Measurements from ENCODE around the gene SLC39A6.

The SLC39A6 gene

GRCh38 chr18:36114251-36114650 lies 14.9 kb downstream of the SLC39A6 start:
- no peaks in the 10 kb centered on the region for H3K4me1 ChIP-seq (ENCODE audit: control insufficient read depth, insufficient read depth, low read length)
- H3K9ac ChIP-seq (ENCODE audit: low read depth, low read length): no peak overlapping the region
- H3K4me3 ChIP-seq (ENCODE audit: low read depth, low read length): no peak overlapping the region
- H3K27me3 ChIP-seq (ENCODE audit: control insufficient read depth, insufficient read depth, low read length): no peaks in the 10 kb centered on the region
- peaks cover 3% of the 10 kb centered on the region for H3K36me3 ChIP-seq (ENCODE audit: control insufficient read depth, insufficient read depth, low read length)
- H3K9me3 ChIP-seq (ENCODE audit: control insufficient read depth, insufficient read depth, low read length): no peaks in the 10 kb centered on the region

GRCh38 chr18:36112302-36112701 lies 16.8 kb downstream of the SLC39A6 start:
- Histone ChIP-seq H3K4me3 (ENCODE audit: low read depth, low read length) (no peak overlapping the region), H3K27me3 (ENCODE audit: control insufficient read depth, insufficient read depth, low read length) (no peaks in the 10 kb centered on the region), H3K9me3 (ENCODE audit: control insufficient read depth, insufficient read depth, low read length) (no peaks in the 10 kb centered on the region), H3K4me1 (ENCODE audit: control insufficient read depth, insufficient read depth, low read length) (no peaks in the 10 kb centered on the region), H3K9ac (ENCODE audit: low read depth, low read length) (no peak overlapping the region), H3K36me3 (ENCODE audit: control insufficient read depth, insufficient read depth, low read length) (peaks cover 3% of the 10 kb centered on the region)

DNA sequence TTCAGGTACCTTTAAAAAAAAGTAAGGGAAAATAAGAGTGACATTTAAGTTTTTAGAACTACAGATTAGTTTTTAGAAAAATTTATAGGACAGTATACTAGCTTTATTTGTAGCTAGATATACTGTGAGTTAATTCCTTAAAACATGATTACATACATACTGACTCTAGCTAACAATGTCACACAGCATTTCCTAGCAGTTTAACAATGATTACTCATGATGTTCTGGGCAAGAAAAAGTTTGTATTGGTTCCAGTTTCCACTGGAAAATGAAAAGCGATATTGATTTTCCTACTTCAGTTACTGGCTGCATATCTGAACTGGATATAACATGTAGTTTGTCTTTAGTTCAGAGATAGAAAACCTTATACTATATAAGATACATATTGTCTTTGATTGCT lies 19.4 kb downstream of the SLC39A6 start:
- no peaks in the 10 kb centered on the region for H3K9me3 ChIP-seq (ENCODE audit: control insufficient read depth, insufficient read depth, low read length)
- no peaks in the 10 kb centered on the region for H3K27me3 ChIP-seq (ENCODE audit: control insufficient read depth, insufficient read depth, low read length)
- no peak overlapping the region for H3K9ac ChIP-seq (ENCODE audit: low read depth, low read length)
- no peak overlapping the region for H3K4me3 ChIP-seq (ENCODE audit: low read depth, low read length)
- no peaks in the 10 kb centered on the region for H3K4me1 ChIP-seq (ENCODE audit: control insufficient read depth, insufficient read depth, low read length)
- peaks cover 3% of the 10 kb centered on the region for H3K36me3 ChIP-seq (ENCODE audit: control insufficient read depth, insufficient read depth, low read length)

GRCh38 chr18:36108601-36109000 lies 20.5 kb downstream of the SLC39A6 start:
- H3K27me3 ChIP-seq (ENCODE audit: control insufficient read depth, insufficient read depth, low read length): no peaks in the 10 kb centered on the region

DNA sequence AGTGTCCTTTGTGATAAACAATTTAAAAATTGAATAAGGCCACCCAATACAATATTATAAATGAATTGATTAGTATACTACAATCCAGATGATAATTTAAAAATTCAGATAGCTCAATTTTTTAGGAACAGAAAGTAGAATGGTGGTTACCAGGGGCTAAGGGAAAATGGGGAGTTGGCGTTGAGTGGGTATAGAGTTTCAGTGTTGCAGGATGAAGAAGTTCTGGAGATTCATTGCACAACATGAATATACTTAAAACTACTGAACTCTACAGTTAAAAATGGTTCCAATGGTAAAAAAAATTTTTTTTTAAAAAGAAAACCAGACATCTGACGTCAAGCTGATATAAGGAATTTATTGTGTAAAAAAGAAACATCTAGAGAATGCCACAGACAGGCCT lies 20.9 kb downstream of the SLC39A6 start:
- H3K36me3 ChIP-seq (ENCODE audit: control insufficient read depth, insufficient read depth, low read length): peaks cover 3% of the 10 kb centered on the region

More at GRCh38 chr18:36108601-36109000, 20.5 kb downstream of the SLC39A6 start:
- H3K4me3 ChIP-seq (ENCODE audit: low read depth, low read length): no peak overlapping the region
- no peaks in the 10 kb centered on the region for H3K4me1 ChIP-seq (ENCODE audit: control insufficient read depth, insufficient read depth, low read length)
- H3K9ac ChIP-seq (ENCODE audit: low read depth, low read length): no peak overlapping the region
- H3K36me3 ChIP-seq (ENCODE audit: control insufficient read depth, insufficient read depth, low read length): peaks cover 3% of the 10 kb centered on the region
- H3K9me3 ChIP-seq (ENCODE audit: control insufficient read depth, insufficient read depth, low read length): no peaks in the 10 kb centered on the region

DNA sequence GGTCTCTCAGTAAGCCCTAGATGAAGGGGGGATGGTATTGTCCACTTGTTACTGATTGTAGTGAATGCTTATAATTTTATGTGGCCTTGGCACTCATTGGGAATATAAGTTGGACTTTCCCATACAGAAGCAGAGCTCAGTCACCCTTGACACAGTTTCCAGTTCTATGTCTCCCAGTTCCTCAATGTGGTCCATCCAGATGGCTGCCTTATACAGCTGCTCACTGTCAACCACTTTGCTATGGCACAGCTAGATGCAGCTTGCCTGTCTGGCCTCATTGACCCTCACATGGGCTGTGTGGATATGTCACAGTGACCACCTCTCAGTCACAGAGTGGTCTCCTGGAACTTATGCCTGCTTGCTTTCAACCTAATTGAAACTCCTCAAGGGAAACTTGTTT lies 21.7 kb downstream of the SLC39A6 start:
- no peaks in the 10 kb centered on the region for H3K4me1 ChIP-seq (ENCODE audit: control insufficient read depth, insufficient read depth, low read length)
- no peak overlapping the region for H3K4me3 ChIP-seq (ENCODE audit: low read depth, low read length)
- H3K9ac ChIP-seq (ENCODE audit: low read depth, low read length): no peak overlapping the region
- H3K36me3 ChIP-seq (ENCODE audit: control insufficient read depth, insufficient read depth, low read length): peaks cover 3% of the 10 kb centered on the region
- H3K9me3 ChIP-seq (ENCODE audit: control insufficient read depth, insufficient read depth, low read length): no peaks in the 10 kb centered on the region
- no peaks in the 10 kb centered on the region for H3K27me3 ChIP-seq (ENCODE audit: control insufficient read depth, insufficient read depth, low read length)

More for the DNA sequence above, 20.9 kb downstream of the SLC39A6 start:
- Histone ChIP-seq H3K9me3 (ENCODE audit: control insufficient read depth, insufficient read depth, low read length) (no peaks in the 10 kb centered on the region), H3K4me3 (ENCODE audit: low read depth, low read length) (no peak overlapping the region), H3K27me3 (ENCODE audit: control insufficient read depth, insufficient read depth, low read length) (no peaks in the 10 kb centered on the region), H3K9ac (ENCODE audit: low read depth, low read length) (no peak overlapping the region), H3K4me1 (ENCODE audit: control insufficient read depth, insufficient read depth, low read length) (no peaks in the 10 kb centered on the region)

DNA sequence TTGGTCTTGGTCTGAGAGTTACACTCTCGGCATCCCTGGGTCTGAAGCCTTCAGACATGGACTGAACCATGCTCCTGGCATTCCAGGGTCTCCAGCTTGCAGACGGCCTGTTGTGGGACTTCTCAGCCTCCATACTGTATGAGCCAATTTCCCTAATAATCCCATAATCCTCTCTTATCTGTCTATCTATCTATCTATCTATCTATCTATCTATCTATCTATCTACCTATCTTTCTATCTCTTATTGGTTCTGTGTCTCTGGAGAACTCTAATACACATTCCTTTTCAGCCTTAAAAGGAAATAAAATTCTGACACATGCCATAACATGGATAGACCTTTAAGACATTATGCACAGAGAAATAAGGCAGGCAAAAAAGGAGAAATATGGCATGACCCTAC lies 24.4 kb downstream of the SLC39A6 start:
- Histone ChIP-seq H3K27me3 (ENCODE audit: control insufficient read depth, insufficient read depth, low read length) (no peaks in the 10 kb centered on the region), H3K36me3 (ENCODE audit: control insufficient read depth, insufficient read depth, low read length) (no peaks in the 10 kb centered on the region), H3K9ac (ENCODE audit: low read depth, low read length) (no peak overlapping the region), H3K4me1 (ENCODE audit: control insufficient read depth, insufficient read depth, low read length) (no peaks in the 10 kb centered on the region), H3K4me3 (ENCODE audit: low read depth, low read length) (no peak overlapping the region), H3K9me3 (ENCODE audit: control insufficient read depth, insufficient read depth, low read length) (peaks cover 2% of the 10 kb centered on the region)

GRCh38 chr18:36101943-36102342 lies 27.2 kb downstream of the SLC39A6 start:
- H3K36me3 ChIP-seq (ENCODE audit: control insufficient read depth, insufficient read depth, low read length): no peaks in the 10 kb centered on the region
- H3K4me3 ChIP-seq (ENCODE audit: low read depth, low read length): no peak overlapping the region
- H3K4me1 ChIP-seq (ENCODE audit: control insufficient read depth, insufficient read depth, low read length): no peaks in the 10 kb centered on the region
- H3K9ac ChIP-seq (ENCODE audit: low read depth, low read length): no peak overlapping the region
- H3K27me3 ChIP-seq (ENCODE audit: control insufficient read depth, insufficient read depth, low read length): no peaks in the 10 kb centered on the region
- H3K9me3 ChIP-seq (ENCODE audit: control insufficient read depth, insufficient read depth, low read length): peaks cover 2% of the 10 kb centered on the region

DNA sequence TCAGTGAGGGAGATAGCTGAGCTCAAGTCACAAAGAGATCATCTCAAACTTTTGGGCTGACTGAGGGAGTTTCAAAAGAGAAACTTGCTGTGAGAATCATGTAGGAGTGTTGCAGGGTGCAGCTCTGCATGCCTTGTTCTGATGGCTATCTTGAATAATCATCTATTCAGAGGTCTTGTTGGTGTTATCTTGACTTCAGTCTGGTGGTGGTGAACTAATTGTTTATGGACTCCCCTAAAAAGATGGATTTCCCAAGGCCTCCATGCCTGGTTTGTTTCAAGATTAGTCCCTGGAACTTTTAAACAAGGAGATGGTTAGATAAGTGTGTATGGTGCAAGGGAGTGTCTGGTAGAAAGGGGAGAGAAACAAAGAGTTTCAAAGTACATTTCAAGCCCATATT lies 29.8 kb downstream of the SLC39A6 start:
- Histone ChIP-seq H3K4me3 (ENCODE audit: low read depth, low read length) (no peak overlapping the region), H3K36me3 (ENCODE audit: control insufficient read depth, insufficient read depth, low read length) (no peaks in the 10 kb centered on the region), H3K9ac (ENCODE audit: low read depth, low read length) (no peak overlapping the region), H3K27me3 (ENCODE audit: control insufficient read depth, insufficient read depth, low read length) (no peaks in the 10 kb centered on the region), H3K9me3 (ENCODE audit: control insufficient read depth, insufficient read depth, low read length) (peaks cover 2% of the 10 kb centered on the region), H3K4me1 (ENCODE audit: control insufficient read depth, insufficient read depth, low read length) (no peaks in the 10 kb centered on the region)

- H3K27me3 ChIP-seq (ENCODE audit: control insufficient read depth, insufficient read depth, low read length): no peaks in the 10 kb centered on the region
- H3K9ac ChIP-seq (ENCODE audit: low read depth, low read length): no peak overlapping the region
- H3K4me3 ChIP-seq (ENCODE audit: low read depth, low read length): no peak overlapping the region
- H3K9me3 ChIP-seq (ENCODE audit: control insufficient read depth, insufficient read depth, low read length): peaks cover 2% of the 10 kb centered on the region
- H3K36me3 ChIP-seq (ENCODE audit: control insufficient read depth, insufficient read depth, low read length): no peaks in the 10 kb centered on the region
- no peaks in the 10 kb centered on the region for H3K4me1 ChIP-seq (ENCODE audit: control insufficient read depth, insufficient read depth, low read length)
Observed at GRCh38 chr18:36096955-36097354, 32.2 kb downstream of the SLC39A6 start.

DNA sequence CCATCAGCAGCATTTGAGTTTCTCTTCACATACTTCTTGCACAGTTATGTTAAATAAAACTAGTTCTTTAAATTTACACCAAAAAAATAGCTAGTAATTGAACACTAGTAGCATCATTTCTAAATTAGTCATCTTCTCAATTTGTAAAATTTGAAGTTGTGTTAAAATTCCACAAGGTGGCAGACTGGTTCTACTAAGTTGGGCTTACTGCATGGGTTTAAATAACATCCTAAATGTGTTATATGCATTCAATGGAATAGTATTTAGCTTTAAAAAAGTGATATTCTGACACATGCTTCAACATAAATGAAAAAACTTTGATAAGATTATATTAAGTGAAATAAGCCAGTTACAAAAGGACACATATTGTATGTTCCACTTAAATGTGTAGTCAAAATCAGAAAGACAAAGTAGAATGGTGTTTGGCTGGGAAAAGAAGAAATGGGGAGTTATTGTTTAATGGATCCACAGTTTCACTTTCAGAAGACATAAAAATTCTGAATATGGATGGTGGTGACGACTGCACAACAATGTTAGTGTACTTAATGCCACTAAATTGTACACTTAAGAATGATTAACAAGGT lies 33.1 kb downstream of the SLC39A6 start:
- Histone ChIP-seq H3K4me3 (ENCODE audit: low read depth, low read length) (no peak overlapping the region), H3K9me3 (ENCODE audit: control insufficient read depth, insufficient read depth, low read length) (no peaks in the 10 kb centered on the region), H3K36me3 (ENCODE audit: control insufficient read depth, insufficient read depth, low read length) (no peaks in the 10 kb centered on the region), H3K4me1 (ENCODE audit: control insufficient read depth, insufficient read depth, low read length) (no peaks in the 10 kb centered on the region), H3K27me3 (ENCODE audit: control insufficient read depth, insufficient read depth, low read length) (no peaks in the 10 kb centered on the region), H3K9ac (ENCODE audit: low read depth, low read length) (no peak overlapping the region)

DNA sequence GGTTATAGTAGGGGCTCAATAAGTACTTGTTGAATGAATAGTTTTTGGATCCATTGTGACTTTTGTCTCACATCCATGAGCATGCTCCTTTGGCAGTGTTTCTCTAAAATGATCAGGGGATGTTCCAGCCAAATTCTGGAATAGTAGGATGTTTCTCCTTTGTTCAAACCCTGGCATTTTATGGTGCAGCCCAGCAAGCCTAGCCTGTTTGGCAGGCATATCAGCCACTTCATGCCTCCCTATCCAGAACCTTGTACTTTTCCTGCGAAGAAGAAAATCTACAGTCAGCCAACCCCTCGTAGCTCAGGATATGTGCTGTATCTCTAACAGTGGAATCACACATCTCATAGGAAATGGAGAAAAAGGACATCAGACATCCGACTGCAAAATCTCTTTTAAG lies 34.7 kb downstream of the SLC39A6 start:
- Histone ChIP-seq H3K27me3 (ENCODE audit: control insufficient read depth, insufficient read depth, low read length) (no peaks in the 10 kb centered on the region), H3K4me1 (ENCODE audit: control insufficient read depth, insufficient read depth, low read length) (no peaks in the 10 kb centered on the region), H3K4me3 (ENCODE audit: low read depth, low read length) (no peak overlapping the region)

More for the DNA sequence above, 34.7 kb downstream of the SLC39A6 start:
- Histone ChIP-seq H3K36me3 (ENCODE audit: control insufficient read depth, insufficient read depth, low read length) (no peaks in the 10 kb centered on the region), H3K9me3 (ENCODE audit: control insufficient read depth, insufficient read depth, low read length) (no peaks in the 10 kb centered on the region), H3K9ac (ENCODE audit: low read depth, low read length) (no peak overlapping the region)
